OCI-LY7 (cell line): Measurements from ENCODE around the gene CSF1R. TPM values are rescaled to one million over a fixed set of nuclear protein-coding genes. Genes with fewer than 3 reads are reported as not detected.
"Not testable (repeated sequence)": the region's sequence is repeated elsewhere in the genome, so short reads cannot be mapped to it uniquely, and the experiment has no call there.

ENCODE experiments used
- BruUV-seq: library from RNA; stranded (reverse); fragments of 400-500 nt; replicated peaks from 2 replicates; lab custom pipeline; 2021; lab: Mats Ljungman, UMichigan
- CTCF ChIA-PET: fragments of 300-600 bp; sonication (Branson Sonifier 250); formaldehyde crosslinking; loops from one replicate; lab custom pipeline; 2022; ENCODE audit warnings: antibody characterized with exemption; ENCODE audit not compliant: unreplicated experiment; lab: Charles Lee
- POLR2A ChIA-PET: fragments of 300-600 bp; sonication (Branson Sonifier 250); formaldehyde crosslinking; loops from one replicate; lab custom pipeline; 2022; ENCODE audit warnings: antibody characterized with exemption; lab: Charles Lee
- DNase-seq: peaks from one replicate; pipeline ENCODE4 v3.0.0-alpha.2; 2015; ENCODE audit warnings: low spot score
- H2AFZ ChIP-seq: fragments of 200-600 bp; sonication (generic), shearing (Covaris generic); 2 replicates; pipeline ENCODE4 v1.6.1; 2014; ENCODE audit warnings: mild to moderate bottlenecking, antibody characterized with exemption, low read length, moderate library complexity
- H3K27ac ChIP-seq: fragments of 200-600 bp; sonication (generic); 2 replicates; pipeline ENCODE4 v1.5.1; 2014; ENCODE audit warnings: mixed run types, low read depth, mild to moderate bottlenecking, moderate library complexity, low read length, inconsistent platforms; ENCODE audit not compliant: poor library complexity, severe bottlenecking
- H3K36me3 ChIP-seq: fragments of 200-600 bp; sonication (generic); 2 replicates; pipeline ENCODE4 v1.6.1; 2014; ENCODE audit warnings: mild to moderate bottlenecking, antibody characterized with exemption, low read length, moderate library complexity, mixed read lengths; ENCODE audit not compliant: insufficient read depth
- H3K4me1 ChIP-seq: fragments of 200-600 bp; sonication (generic); 2 replicates; pipeline ENCODE4 v1.5.1; 2014; ENCODE audit warnings: mild to moderate bottlenecking, low read length; ENCODE audit not compliant: insufficient read depth, poor library complexity, severe bottlenecking
- H3K4me2 ChIP-seq: fragments of 200-600 bp; sonication (generic); 2 replicates; pipeline ENCODE4 v1.6.1; 2014; ENCODE audit warnings: mild to moderate bottlenecking, low read length
- H3K4me3 ChIP-seq: fragments of 200-600 bp; sonication (generic); 2 replicates; pipeline ENCODE4 v1.5.1; 2014; ENCODE audit warnings: mild to moderate bottlenecking, low read depth, low read length; ENCODE audit not compliant: poor library complexity, severe bottlenecking
- H3K79me2 ChIP-seq: fragments of 200-600 bp; sonication (generic); 2 replicates; pipeline ENCODE4 v1.6.1; 2016; ENCODE audit warnings: low read depth, mild to moderate bottlenecking, low read length, moderate library complexity, mixed read lengths; ENCODE audit not compliant: insufficient read depth
- H3K9me2 ChIP-seq: fragments of 200-600 bp; sonication (generic); 2 replicates; pipeline ENCODE4 v1.6.1; 2016; ENCODE audit warnings: mild to moderate bottlenecking, low read length, mixed read lengths; ENCODE audit not compliant: insufficient read depth
- H3K9me3 ChIP-seq: fragments of 200-600 bp; sonication (generic); 2 replicates; pipeline ENCODE4 v1.6.1; 2014; ENCODE audit warnings: mild to moderate bottlenecking, mixed run types, low read length, mixed read lengths
- H4K20me1 ChIP-seq: fragments of 200-600 bp; sonication (generic); 2 replicates; pipeline ENCODE4 v1.6.1; 2014; ENCODE audit warnings: mild to moderate bottlenecking, antibody characterized with exemption, low read length, moderate library complexity, mixed read lengths; ENCODE audit not compliant: insufficient read depth
- EZH2phosphoT487 ChIP-seq: fragments of 200-600 bp; sonication (generic); IDR thresholded peaks from 2 replicates; pipeline ENCODE4 v1.6.1; 2018; ENCODE audit warnings: low read depth, borderline replicate concordance, mild to moderate bottlenecking, mixed run types, antibody characterized with exemption, low read length, moderate library complexity, mixed read lengths
- intact Hi-C: fragments of 100-400 bp; cut with micrococcal nuclease; formaldehyde crosslinking; loops from one replicate; pipeline ENCODE4 v1.10.0; 2022; ENCODE audit not compliant: unreplicated experiment
- total RNA-seq, 2 experiments: library from RNA; depleted of rRNA in 1 of 2; stranded (reverse); fragments of >200 nt in 1 of 2; shearing (Covaris generic) in 1 of 2; gene quantifications; 2 replicates each; pipeline ENCODE4 v1.2.3, GENCODE V29; 2014 to 2022
- TF ChIP-seq, protein P1 (sequence below): fragments of 200-600 bp; sonication (generic); conservative IDR thresholded peaks from 2 replicates; pipeline ENCODE4 v1.5.1; 2014; ENCODE audit warnings: mild to moderate bottlenecking, antibody characterized with exemption, low read length, moderate library complexity, mixed read lengths

Gene CSF1R
- total RNA-seq, 2 experiments from 2014 or later: not detected

DNA sequence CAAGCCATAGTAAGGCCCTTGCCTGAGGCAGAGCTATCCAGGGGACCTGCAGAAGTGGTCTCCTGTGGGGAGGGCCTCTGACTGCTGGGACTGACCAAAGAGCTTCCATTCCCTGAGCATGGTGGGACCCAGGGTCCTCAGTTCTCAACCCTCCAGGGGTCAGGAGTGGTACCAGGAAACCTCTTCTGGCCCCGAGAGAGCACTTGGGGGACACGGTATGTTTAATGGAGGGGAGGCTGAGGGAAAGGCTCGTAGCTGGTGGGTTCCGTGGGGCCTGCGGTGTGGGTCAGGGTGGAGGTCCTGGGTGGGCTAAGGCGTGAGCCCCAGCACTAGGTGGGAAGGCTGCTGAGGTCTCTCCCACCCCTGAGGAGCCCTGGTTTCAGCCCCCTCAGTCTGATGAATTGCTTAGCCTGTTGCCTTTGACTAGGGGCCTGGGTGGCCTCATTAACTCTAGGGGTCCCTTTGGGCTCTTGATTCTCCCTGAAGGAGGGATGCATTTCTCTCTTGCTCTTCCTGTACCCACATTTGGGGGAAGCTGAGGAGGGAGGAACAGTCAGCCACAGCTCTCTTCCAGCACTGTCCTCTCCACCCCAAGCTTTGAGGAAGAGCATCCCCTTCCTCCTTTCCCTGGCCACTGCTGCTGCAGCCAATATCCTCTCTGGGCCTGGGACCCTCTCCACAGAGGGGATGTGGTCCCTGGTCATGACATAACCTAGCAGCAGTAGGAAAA, 34.0 kb downstream of the CSF1R start:
- TF ChIP-seq EZH2phosphoT487: no peak
- TF ChIP-seq, protein P1, sequence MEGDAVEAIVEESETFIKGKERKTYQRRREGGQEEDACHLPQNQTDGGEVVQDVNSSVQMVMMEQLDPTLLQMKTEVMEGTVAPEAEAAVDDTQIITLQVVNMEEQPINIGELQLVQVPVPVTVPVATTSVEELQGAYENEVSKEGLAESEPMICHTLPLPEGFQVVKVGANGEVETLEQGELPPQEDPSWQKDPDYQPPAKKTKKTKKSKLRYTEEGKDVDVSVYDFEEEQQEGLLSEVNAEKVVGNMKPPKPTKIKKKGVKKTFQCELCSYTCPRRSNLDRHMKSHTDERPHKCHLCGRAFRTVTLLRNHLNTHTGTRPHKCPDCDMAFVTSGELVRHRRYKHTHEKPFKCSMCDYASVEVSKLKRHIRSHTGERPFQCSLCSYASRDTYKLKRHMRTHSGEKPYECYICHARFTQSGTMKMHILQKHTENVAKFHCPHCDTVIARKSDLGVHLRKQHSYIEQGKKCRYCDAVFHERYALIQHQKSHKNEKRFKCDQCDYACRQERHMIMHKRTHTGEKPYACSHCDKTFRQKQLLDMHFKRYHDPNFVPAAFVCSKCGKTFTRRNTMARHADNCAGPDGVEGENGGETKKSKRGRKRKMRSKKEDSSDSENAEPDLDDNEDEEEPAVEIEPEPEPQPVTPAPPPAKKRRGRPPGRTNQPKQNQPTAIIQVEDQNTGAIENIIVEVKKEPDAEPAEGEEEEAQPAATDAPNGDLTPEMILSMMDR: no peak
- peaks cover 80% of the 10 kb centered on the region for H3K36me3 ChIP-seq
- H3K27ac ChIP-seq: no peak overlapping the region
- H3K4me2 ChIP-seq: no peak overlapping the region
- POLR2A ChIA-PET: interaction anchor here (0.7 kb wide), 1 partner anchor 306 kb away, joined by 3 read pairs; no protein-coding TSS in a partner anchor
- CTCF ChIA-PET: no interaction called here
- TSS peak; percentile 46 for BruUV-seq
- H3K4me3 ChIP-seq: no peak overlapping the region
- H2AFZ ChIP-seq: no peak overlapping the region
- H4K20me1 ChIP-seq: no peaks in the 10 kb centered on the region
- H3K9me2 ChIP-seq: no peaks in the 10 kb centered on the region
- H3K4me1 ChIP-seq: no peaks in the 10 kb centered on the region
- no peaks in the 10 kb centered on the region for H3K9me3 ChIP-seq
- no peaks in the 10 kb centered on the region for H3K79me2 ChIP-seq
- intact Hi-C loops: no loop called here
- DNase-seq: no peak

DNA sequence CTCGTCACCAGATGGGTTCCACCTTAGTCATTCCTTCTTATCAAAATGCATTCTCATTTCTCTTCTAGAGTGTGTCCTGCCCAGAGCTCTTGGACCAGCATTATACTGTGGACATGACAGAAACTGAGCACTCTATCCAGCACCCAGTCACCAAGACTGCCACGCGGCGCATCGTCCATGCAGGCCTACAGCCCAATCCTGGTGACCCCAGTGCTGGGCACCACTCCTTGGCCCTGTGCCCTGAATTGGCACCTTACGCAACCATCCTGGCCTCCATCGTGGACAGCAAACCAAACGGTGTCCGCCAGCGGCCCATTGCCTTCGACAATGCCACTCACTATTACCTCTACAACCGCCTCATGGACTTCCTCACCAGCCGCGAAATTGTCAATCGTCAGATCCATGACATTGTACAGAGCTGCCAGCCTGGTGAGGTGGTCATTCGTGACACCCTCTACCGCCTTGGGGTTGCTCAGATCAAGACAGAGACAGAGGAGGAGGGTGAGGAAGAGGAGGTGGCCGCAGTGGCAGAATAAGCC, 34.6 kb downstream of the CSF1R start:
- POLR2A ChIA-PET: interaction anchor here (0.6 to 0.7 kb wide), 2 partner anchors 307 to 428 kb away, joined by 3 to 5 read pairs; no protein-coding TSS in a partner anchor
- no TSS peak for BruUV-seq
- no peak overlapping the region for H3K27ac ChIP-seq
- intact Hi-C loops: no loop called here
- DNase-seq: no peak
- no peak overlapping the region for H3K4me2 ChIP-seq
- no peaks in the 10 kb centered on the region for H3K9me3 ChIP-seq
- no peaks in the 10 kb centered on the region for H3K9me2 ChIP-seq
- no peak for TF ChIP-seq EZH2phosphoT487
- TF ChIP-seq, protein P1: no peak
- no peak overlapping the region for H2AFZ ChIP-seq
- no peaks in the 10 kb centered on the region for H3K4me1 ChIP-seq
- CTCF ChIA-PET: no interaction called here
- H3K36me3 ChIP-seq: peaks cover 87% of the 10 kb centered on the region
- no peaks in the 10 kb centered on the region for H3K79me2 ChIP-seq
- no peaks in the 10 kb centered on the region for H4K20me1 ChIP-seq
- no peak overlapping the region for H3K4me3 ChIP-seq

DNA sequence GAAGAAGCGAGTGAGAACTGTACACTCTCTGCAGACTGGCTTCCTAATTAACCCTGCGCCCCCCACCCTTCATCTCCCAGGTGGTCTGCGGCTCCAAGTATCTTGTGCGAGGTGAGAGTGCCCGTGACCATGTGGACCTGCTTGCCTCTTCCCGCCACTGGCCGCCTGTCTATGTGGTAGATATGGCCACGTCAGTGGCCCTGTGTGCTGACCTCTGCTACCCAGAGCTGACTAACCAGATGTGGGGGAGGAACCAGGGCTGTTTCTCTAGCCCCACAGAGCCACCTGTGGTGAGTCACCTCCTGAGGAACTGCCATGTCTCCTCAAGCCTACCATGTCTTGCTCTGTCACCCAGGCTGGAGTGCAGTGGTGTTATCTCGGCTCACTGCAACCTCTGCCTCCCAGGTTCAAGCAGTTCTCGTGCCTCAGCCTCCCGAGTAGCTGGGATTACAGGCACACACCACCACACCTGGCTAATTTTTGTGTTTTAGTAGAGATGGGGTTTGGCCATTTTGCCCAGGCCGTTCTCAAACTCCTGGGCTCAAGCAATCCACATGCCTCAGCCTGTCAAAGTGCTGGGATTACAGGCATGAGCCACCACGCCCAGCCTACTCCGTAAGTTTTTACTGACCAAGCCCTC, 36.1 kb downstream of the CSF1R start:
- H3K36me3 ChIP-seq: peaks cover 95% of the 10 kb centered on the region
- H3K79me2 ChIP-seq, H3K4me2 ChIP-seq, H3K4me1 ChIP-seq, DNase-seq, intact Hi-C loops, H4K20me1 ChIP-seq, H2AFZ ChIP-seq, H3K27ac ChIP-seq, BruUV-seq, H3K9me3 ChIP-seq, H3K4me3 ChIP-seq, CTCF ChIA-PET, H3K9me2 ChIP-seq: not testable (repeated sequence)
- POLR2A ChIA-PET: interaction anchor here (0.9 kb wide), 1 partner anchor 15 kb away, joined by 3 read pairs; no protein-coding TSS in a partner anchor
